CD4-positive, alpha-beta T cell treated with Interleukin-17A for 4 hours (primary cell): Measurements from ENCODE around the gene ACAA1.

Experiments used
- DNase-seq: peaks from one replicate; pipeline ENCODE4 v3.0.0-alpha.2; 2020; ENCODE audit warnings: mixed read lengths

The ACAA1 gene

DNA sequence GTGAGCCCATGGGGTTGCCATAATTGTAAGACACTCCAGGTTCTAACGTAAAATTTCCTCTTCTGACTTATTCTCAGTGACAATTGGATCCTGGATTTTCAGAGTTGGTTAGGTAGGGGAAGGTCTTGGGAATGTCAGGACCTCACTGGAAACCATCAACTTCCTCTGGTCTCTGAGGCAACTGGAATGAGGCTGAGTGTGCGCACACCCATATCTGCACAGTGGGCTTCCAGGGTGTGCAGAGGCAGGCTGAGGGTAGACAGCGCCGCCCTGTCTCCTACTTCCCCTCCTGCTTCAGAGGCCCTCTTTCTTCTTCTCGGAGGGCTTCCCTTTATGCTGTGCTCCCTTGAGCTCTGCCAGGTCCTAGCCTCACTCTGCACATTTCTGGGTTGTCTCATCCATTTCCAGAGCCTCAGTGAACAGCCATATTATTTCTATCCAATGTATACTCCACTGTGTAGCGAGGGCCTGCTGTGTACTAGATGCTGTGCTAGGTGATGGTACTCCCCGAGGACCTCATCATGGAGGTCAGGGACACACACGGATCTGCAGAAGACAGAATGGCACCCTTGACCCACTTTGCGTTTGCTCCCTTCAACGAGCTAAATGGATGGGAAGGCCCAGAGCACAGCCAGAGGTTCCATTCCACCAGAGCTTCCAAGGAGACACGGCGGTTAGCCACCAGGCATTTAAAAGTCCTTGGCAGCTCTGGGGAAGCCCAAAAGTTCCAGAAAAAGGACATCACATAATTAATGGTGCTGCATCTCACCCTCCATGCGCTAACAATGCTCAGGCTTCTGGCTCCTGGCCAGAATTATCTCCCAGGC lies 18.3 kb downstream of the ACAA1 start:
- DNase-seq: no peak

DNA sequence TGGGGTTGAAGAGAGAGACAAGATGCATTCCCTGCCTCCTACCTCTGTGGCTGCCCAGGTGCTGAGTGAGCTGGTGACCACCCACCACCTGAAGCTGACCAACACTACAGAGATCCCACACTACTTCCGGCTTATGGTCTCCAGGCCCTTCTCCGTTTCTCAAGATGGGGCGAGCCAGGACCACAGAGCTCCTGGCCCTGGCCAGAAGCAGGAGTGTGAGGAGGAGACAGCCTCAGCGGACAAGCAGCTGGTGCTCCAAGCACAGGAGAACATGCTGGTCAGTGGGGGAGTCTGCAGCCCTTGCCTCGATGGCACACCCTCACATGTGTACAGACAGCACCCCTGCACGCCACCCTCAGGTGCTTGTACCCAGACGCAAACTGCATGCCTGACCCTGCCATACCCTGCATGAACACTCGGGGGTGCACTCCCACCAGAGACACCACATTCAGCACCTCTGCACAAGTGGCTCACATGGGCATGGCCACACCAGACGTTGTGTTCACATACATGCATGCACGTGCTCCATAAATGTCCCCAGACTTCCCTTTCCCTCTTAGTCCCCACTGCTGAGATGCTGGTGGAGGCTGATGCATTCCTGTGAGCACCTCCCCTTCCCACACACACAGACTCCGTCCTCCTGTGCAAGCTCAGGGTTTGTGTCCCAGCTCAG lies 19.0 kb downstream of the ACAA1 start:
- DNase-seq: peak; percentile 78

DNA sequence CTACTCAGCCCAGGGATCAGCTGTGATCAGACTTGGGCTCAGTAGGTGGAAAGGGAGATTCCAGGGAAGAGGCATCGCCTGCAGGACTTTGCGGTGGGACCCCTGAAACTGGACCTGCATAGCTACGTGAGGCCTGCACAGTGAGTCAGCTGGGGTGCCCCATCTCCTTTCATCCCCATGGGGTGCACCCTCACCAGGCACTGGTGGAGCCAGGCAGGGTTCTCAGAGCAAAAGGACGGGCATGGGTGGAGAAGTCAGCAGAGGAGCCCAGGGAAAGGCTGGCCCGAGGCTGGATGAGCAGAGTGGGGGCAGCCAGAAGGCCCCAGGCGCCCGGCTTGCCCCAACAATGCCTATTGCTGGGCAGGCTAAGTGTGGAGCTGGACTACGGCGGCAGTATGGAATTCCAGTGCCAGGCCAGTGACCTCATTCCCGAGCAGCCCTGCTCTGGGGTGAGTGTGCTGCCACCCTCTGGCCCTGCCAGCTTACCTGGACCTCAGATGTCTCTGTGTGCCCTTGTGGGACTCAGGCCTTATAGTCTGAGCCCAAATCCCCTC lies 19.7 kb downstream of the ACAA1 start:
- DNase-seq: no peak

DNA sequence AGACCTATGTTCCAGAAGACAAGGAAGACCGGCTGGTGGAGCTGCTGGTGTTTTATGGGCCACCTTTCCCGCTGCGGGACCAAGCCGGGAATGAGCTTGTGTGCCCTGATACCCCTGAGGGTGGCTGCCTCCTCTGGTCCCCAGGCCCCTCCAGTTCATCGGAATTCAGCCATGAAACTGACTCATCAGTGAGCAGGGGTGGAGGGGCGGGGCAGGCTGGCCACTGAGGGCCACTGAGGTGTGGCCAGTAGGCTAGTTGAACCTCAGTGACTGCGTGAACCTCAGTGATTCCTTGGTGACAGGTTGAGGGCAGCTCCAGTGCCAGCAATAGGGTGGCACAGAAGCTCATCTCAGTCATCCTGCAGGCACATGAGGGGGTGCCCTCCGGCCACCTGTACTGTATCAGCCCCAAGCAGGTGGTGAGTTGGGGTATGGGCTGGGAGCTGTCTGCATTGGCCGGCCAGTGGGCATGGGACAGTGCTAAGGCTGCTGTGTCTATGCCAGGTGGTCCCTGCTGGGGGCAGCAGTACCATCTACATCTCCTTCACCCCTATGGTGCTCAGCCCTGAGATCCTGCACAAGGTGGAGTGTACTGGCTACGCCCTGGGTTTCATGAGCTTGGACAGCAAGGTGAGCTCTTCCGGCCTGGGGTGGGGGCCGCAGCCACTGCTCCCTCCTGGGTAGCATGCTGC lies 20.3 kb downstream of the ACAA1 start:
- no peak for DNase-seq

DNA sequence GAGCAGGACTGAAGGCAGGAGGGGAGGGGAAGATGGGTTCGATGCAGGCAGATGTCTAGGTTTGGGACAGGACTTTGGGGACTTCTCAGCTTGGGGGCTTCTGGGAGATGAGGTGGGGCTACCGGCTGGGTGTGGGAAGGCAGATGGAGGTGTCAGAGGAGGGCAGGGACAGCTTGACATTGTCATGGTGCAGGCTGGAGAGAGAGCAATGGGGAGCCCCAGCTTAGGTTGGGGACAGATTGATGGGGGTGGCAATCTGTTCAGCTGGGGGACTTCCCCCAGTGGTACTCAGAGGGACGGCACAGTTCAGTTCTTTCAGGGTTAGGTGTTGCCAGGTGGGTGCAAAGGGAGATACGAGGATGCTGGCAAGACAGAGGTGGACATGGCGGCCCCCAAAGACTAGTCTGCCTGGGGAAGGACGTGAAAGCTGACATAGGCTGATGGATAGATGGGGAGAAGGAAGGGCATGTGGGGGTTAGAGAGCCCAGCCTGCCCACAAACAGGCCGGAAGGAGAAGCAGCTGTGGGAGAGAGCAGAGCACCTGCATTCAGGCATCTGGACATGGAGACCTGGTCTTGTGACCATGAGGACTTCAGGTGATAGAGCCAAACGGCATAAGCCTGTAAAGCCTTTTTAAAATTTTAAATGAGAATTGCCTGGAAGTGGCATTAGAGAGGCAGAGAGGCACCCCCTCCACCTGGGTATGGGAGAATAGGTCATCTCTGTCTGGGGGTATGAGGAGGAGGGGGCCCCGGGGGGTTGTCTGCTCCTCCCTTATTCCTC lies 21.1 kb downstream of the ACAA1 start:
- DNase-seq: no peak

DNA sequence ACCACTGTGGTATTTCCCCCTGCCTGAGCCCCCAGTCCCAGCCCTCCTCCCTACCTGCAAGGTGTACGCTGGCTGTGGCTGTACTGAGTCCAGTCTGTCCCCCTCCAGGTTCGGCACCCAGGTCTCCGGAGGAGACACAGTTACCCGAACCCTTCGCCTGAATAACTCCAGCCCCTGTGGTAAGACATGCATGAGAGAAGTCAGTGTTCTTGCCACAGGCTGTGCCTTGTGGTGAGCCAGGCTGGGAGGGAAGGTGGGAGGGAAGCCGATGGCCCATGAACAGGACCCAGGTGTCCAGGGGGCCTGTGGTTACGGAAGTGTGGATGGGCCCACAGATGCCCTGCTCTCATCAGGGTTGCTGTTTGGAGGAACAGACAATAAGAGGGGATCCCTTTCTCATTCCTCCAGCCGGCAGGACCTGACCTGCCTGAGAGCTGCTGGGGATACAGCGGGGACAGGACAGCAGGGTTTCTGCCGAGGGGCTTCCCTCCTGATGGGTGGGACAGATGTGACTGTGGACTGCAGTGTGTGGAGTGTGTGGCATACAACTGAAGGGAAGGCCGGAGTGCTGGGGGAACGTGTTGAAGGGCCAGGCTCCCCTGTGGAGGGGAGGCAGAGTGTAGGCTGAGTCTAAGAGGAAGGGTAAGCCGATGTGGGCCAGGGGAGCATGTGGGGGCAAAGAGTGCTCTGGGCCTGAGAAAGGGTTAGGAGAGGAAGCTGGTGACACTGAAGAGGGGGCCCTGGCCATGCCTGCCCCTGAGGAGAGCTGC lies 21.9 kb downstream of the ACAA1 start:
- no peak for DNase-seq

DNA sequence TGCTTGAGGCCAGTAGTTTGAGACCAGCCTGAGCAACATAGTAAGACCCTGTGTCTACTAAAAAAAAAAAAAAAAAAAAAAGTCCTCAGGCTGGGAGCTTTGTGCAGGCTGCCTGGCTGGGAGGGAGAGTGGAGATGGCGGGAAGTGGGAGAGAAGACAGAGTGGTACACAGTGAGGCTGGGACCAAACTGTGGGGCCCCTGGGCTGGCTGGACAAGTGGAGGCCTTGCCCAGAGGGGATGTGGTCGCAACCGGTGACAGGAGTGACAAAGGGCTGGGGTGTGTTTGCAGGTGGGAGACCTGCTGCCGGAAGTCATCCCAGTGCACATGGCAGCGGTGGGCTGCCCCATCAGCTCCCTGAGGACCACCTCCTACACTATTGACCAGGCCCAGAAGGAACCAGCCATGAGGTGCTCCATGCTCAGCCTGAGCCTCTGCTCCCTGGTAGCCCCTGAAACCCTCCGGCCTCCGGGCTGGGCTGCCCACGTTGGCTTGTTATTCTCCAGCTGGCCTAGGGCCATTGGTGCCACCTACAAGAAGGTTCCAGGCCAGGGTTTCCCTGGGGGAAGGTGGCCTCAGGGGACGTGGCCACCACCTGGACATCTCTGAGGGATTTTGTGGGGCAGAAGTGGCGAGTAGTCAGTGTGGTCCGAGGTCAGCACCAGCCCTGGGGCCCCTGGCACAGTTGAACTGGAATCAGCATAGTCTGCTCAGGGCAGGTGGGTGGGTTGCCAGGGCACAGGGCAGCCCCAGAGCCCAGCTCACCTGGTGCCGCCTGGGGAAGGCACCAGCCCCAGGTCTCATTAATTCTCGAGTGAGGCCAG lies 22.7 kb downstream of the ACAA1 start:
- no peak for DNase-seq

DNA sequence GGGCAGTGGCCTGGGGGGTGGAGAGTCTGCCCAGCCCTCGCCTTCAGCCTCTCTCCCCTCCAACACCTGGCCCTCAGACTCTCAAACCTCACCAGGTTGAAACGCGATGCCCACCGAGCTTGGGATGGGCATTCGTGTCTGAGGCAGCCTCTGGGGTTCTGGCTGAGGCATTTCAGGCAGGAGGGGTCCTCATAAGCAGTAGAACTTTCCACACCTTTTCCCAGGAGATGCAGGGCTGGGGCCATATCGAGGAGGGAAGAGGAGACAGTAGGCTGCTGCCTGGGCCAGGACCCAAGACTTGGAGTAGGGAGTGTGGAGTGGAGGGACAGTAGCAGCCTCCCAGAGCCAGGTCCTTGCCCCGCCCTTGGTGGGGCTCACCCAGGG lies 24.6 kb downstream of the ACAA1 start:
- no peak for DNase-seq

DNA sequence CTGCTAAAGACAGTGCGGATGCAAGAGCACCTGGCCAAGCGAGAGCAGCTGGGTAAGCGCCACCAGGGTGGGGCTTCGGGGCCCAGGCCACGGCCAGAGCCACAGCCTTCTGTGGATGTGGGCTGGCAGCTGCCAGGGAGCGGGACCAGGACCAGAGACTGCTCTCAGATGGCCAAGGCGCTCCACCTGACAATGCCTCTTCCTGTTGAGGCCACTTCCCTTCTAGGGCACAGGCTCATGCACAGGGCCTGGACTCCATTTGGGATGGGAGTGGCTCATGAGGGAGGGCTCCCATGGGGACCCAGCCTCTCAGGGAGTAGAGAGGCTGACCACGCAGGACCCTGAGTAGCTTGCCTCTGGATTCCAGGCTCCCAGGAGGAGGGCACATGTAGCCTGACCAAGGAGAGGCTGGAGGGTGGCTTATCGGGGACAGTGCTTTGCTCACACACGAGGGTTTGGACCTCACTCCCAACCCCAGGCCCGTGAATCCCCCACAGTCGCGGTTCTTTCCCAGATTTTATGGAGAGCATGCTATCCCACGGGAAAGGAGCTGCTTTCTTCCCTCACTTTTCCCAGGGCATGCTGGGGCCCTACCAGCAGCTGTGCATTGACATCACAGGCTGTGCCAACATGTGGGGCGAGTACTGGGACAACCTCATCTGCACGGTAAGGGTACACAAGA lies 25.1 kb downstream of the ACAA1 start:
- no peak for DNase-seq

DNA sequence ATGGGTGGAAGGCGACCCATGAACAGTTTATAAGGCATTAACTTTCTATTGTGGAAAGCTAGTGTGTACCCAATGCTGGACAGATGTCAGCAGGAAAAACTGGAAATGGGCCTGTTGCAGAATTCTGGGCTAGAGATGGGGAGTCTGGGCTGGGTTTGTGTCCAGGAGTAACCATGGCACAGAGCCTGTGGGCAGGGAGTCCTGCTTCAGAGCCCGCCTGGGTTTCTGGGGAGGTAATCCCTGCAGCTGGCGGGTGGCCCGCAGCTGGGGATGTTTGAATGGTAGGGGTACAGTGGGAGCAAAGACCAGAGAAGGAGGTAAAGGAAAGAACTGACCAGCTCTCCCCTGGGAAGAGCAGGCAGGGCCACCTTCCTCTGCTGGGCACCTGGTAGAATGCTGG lies 25.7 kb downstream of the ACAA1 start:
- no peak for DNase-seq

DNA sequence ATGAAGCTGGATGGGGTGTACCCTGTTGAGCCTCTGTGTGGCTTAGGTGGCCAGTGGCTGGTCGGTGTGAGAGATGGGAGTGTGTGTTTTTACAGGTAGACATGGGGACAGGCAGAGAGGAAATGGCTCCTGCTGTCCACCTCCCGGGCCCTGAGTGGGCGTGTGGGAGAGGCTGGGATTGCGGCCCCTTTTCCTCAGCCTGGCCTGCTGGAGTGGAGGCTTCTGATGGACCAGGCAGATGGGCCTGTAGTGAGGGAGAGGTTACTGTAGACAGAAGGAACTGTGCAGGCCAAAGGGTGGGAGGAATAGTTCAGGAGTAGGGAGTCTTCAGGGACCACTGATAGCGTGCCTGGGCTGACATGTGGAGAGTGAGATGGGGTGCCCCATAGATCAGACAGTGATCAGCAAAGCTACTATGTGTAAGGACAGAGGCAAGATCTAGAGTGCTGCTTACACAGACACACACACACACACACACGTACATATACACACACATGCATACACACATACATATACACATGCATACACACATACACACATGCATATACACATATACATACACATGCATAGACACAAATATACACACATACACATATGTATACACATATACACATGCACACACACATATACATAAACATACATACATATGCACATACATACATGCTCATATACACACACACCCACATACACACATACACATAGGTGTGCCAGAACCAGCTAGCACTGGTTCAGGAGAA lies 26.4 kb downstream of the ACAA1 start:
- no peak for DNase-seq

DNA sequence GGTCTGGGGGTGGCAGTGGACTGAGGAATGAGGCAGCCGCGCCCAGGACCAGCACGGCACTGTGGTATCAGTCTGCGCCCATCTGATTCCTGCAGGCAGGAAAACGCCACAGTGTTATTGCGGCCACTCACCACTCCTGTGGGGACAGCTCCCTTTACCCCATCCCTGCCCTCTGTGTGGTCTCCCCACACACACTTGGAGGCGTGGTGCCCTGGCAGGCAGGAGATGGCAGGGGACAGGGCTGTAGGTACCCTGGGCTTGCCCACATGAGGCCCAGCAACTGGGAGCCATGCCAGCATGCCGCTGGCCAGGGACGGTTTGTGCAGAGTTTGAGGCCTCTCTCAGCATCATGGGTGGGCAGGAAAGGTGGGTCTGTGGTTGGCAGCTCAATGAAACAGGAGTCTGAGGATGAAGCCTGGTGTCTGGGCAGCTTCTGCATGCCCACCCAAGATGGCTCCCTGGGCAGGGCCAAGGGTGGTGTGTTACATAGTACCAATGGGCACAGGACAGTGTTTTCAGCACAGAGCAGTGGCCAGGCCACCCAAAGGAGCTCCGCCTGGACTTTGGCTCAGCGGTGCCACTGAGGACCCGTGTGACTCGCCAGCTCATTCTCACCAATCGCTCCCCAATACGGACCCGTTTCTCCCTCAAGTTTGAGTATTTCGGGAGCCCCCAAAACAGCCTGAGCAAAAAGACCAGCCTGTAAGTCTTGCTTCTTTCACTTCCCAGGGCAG lies 27.2 kb downstream of the ACAA1 start:
- no peak for DNase-seq

DNA sequence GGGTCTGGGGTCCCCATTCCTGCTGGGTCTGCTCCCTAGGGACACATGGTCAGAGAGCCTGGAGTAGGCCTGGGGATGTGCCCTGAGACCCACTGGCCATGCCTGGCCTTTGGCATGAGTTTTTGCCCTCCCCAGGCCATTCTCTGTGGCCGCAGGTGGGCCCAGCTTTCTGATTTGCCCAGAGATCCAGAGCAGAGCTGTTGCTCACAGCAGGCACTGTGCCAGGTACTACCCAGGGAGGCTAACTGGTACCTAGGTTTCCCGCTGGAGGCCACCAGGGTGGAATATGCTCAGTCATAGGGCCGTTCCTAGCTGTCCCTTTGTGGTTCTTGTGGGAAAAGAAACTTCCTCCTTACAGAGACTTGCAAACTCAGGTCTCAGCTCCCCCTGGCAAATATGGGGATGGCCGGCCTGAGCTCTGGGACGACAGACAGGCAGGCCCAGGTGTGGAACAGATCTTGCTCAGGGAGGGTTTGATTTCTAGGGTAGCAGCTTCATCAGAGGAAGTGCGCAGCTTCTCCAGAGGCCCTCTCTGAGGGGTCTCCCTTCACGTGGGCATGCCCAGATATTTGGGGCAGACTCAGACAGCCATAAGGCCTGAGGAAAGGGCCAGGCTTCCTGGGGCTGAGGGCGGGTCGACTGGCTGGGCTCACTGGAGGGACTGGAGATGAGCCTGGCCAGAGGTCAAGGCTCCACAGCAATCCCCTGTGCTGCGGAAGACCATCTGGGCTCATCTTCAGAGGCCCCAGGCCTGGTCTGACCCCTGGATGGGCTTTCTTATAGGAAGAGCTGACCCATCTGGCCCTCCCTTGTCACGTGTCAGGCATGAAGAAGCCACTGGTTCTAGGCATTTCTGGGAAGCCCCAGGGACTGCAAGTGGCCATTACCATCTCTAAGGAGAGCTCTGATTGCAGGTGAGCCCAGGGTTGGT lies 28.0 kb downstream of the ACAA1 start:
- DNase-seq: no peak

DNA sequence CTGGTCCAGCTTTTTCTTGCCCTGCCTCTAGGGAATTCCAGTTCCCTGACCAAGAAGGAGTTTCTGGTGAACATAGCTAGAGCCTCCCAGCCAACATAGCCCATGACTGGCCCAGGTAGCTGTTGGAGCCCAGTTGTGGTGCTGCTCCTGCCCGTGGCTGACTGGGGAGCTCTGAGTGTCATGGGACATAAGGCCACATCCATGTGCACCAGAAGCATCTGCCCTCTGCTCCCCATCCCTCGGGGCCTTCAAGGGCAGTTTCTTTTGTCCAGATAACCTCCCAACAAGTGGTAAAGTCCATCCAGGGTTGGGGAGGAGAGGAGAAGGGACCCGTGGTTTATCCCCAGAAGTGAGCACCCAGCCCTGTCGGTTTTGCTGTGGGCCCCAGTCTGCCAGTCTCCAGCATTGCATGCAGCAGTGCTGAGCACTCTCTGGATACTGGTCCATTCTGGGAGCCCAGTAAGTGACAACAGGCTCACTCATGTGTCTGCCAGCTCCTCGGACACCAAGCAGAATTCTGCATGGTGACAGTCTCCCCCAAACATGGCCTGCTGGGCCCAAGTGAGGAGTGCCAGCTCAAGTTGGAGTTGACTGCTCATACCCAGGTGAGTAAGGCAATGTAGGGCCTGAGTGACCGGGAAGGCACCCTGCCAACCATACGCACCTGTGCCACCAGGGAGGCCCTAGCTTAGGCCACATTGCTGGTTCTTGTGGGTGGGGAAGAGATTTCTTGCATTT lies 28.8 kb downstream of the ACAA1 start:
- no peak for DNase-seq

DNA sequence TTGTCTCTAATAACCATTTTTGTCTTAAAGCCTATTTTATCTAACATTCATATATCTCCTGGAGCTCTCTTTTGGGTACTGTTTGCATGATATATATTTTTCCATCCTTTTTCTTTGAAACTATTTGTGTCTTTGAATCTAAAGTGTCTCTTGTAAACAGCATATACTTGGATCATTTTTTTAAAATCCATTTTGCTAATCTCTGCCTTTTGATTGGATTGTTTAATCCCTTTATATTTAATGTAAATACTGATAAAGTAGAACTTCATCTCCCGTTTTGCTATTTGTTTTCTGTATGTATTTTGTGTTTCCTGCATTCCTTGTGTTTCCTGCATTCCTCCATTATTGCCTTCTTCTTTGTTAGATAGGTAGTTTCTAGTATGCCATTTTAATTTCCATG lies 31.4 kb downstream of the ACAA1 start:
- DNase-seq: no peak

DNA sequence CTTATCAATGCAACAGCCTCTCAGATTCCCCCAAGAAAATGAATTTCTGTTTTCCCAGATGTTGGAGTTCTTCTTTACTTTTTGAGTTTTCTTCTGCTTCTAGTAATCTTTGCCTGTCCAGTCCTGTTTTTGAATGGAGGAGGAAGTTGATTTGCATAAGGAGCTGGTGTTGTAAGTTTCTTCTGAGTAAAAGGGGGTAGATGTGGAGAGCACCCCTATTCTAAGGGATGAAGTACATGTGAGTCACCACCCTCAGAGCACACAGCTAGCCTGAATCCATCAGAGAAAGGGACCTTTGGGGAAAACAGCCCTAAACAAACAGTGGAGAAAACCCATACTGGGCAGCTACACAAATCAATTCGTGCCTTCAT lies 34.5 kb downstream of the ACAA1 start:
- DNase-seq: no peak

DNA sequence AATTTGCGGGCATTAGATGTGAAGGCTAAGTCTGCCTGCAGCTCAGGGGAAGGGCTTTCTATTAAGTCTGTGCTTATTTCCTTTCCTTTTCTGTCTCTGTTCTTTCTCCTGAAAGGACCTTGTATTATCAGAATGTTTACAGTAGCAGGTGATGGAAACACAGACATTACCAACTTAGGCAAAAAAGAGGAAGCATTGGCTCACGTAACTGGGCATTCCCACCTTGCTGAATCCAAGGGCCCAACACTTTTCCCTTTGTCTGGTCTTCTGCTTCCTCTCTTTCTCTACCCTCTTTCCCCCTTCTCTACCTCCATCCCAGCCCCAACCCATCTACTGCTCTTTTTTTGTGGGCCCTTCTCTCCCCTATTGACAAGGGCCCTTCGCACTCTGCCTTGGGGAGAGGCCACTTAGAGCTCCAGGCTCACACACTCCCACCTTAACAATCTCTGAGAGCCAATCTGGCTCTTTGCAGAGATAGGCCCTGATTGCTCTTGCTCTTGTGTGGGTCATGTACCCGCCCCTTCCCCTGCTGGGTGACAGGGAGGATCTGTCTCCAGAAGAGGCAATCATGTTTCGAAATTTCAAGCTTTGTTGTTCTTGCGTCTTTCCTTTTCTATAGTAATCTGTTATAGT lies 35.0 kb downstream of the ACAA1 start:
- no peak for DNase-seq
